CD4-positive, alpha-beta memory T cell (primary cell): ENCODE measurements around the gene UIMC1. TPM values are rescaled to one million over a fixed set of nuclear protein-coding genes. Genes with fewer than 3 reads are reported as not detected.

Experiments
- CTCF ChIA-PET: fragments of 350-600 bp; sonication (Branson Sonifier 250); formaldehyde crosslinking; loops from one replicate; lab custom pipeline; 2021; ENCODE audit warnings: inconsistent platforms; ENCODE audit not compliant: partially characterized antibody; lab: Charles Lee
- POLR2A ChIA-PET: fragments of 350-600 bp; sonication (Branson Sonifier 250); formaldehyde crosslinking; loops from one replicate; lab custom pipeline; 2021; ENCODE audit not compliant: partially characterized antibody; lab: Charles Lee
- DNase-seq, 5 donors: peaks; one replicate each; pipeline versions ENCODE4 v3.0.0 to v3.0.0-alpha.2; 2020 to 2022; ENCODE audit warnings: mixed read lengths in 1 of 5
- H3K27ac ChIP-seq: one replicate; pipeline ENCODE4 v1.7.0; 2013; ENCODE audit warnings: low read depth, low read length
- H3K27me3 ChIP-seq: 2 replicates; pipeline ENCODE4 v1.7.0; 2013; ENCODE audit warnings: mild to moderate bottlenecking, low read length, moderate library complexity; ENCODE audit not compliant: insufficient read depth
- H3K36me3 ChIP-seq: 2 replicates; pipeline ENCODE4 v1.7.0; 2013; ENCODE audit warnings: mild to moderate bottlenecking, low read length, moderate library complexity; ENCODE audit not compliant: insufficient read depth
- H3K4me1 ChIP-seq: 2 replicates; pipeline ENCODE4 v1.7.0; 2013; ENCODE audit warnings: mild to moderate bottlenecking, low read length, moderate library complexity; ENCODE audit not compliant: insufficient read depth
- H3K4me3 ChIP-seq, 2 donors: one replicate each; pipeline ENCODE4 v1.7.0; 2013; ENCODE audit warnings: low read length in 2 of 2, mild to moderate bottlenecking in 1 of 2
- H3K9me3 ChIP-seq, 2 donors: one replicate each; pipeline ENCODE4 v1.7.0; 2013; ENCODE audit warnings: low read length in 2 of 2, control low read depth in 1 of 2; ENCODE audit not compliant: control insufficient read depth in 1 of 2
- H3K27ac Mint-ChIP-seq, 7 donors: one replicate each; pipeline ENCODE4 v1.8.0; 2020 to 2021; ENCODE audit warnings: mixed read lengths in 7 of 7, mild to moderate bottlenecking in 6 of 7, inconsistent platforms in 3 of 7, moderate library complexity in 3 of 7
- H3K27me3 Mint-ChIP-seq, 2 donors: one replicate each; pipeline ENCODE4 v1.8.0; 2020 to 2021; ENCODE audit warnings: mixed read lengths in 2 of 2
- H3K36me3 Mint-ChIP-seq, 2 donors: one replicate each; pipeline ENCODE4 v1.8.0; 2020 to 2021; ENCODE audit warnings: mixed read lengths in 2 of 2, inconsistent platforms in 1 of 2, mild to moderate bottlenecking in 1 of 2
- H3K4me1 Mint-ChIP-seq, 4 donors: one replicate each; pipeline ENCODE4 v1.8.0; 2020 to 2021; ENCODE audit warnings: mixed read lengths in 4 of 4, mild to moderate bottlenecking in 1 of 4
- H3K4me3 Mint-ChIP-seq, 8 donors: one replicate each; pipeline ENCODE4 v1.8.0; 2020 to 2021; ENCODE audit warnings: mixed read lengths in 8 of 8, mild to moderate bottlenecking in 7 of 8, moderate library complexity in 6 of 8, inconsistent platforms in 3 of 8
- H3K9me3 Mint-ChIP-seq, 8 donors: one replicate each; pipeline ENCODE4 v1.8.0; 2020 to 2021; ENCODE audit warnings: mixed read lengths in 8 of 8, mild to moderate bottlenecking in 5 of 8, inconsistent platforms in 3 of 8, moderate library complexity in 1 of 8
- intact Hi-C: fragments of 100-400 bp; cut with micrococcal nuclease; formaldehyde crosslinking; loops from one replicate; pipeline ENCODE4 v1.15.1; 2023
- polyA plus RNA-seq, 2 donors: library from polyadenylated mRNA; unstranded; fragments of 300-500 nt; fragmentation: Illumina TruSeq; gene quantifications; one replicate each; pipeline ENCODE4 v1.2.3, GENCODE V29; 2021
- total RNA-seq, 2 experiments: library from RNA; stranded (reverse); gene quantifications; one replicate each; pipeline ENCODE4 v1.2.3, GENCODE V29; 2021

UIMC1 gene
- total and polyA plus RNA-seq, 4 experiments from 2014 or later: 16.7 to 61.7 (median 41.2) TPM

GRCh38 chr5:176952531-176953193, 53.9 kb downstream of the UIMC1 start:
- intact Hi-C loops: no loop called here
- peaks cover 52 to 60% of the 10 kb centered on the region in 2 donors for H3K36me3 Mint-ChIP-seq
- ChIA-PET CTCF (no interaction called here), POLR2A (no interaction called here)
- no peaks in the 10 kb centered on the region for H3K9me3 Mint-ChIP-seq
- Histone ChIP-seq H3K36me3 (peaks cover 23% of the 10 kb centered on the region), H3K27me3 (no peaks in the 10 kb centered on the region), H3K9me3 (no peaks in the 10 kb centered on the region), H3K4me1 (no peaks in the 10 kb centered on the region), H3K27ac (no peak overlapping the region), H3K4me3 (no peak overlapping the region)
- H3K27ac Mint-ChIP-seq: no peak overlapping the region
- H3K4me1 Mint-ChIP-seq: peaks cover 0 to 3% (median 1%) of the 10 kb centered on the region in 4 donors
- no peaks in the 10 kb centered on the region for H3K27me3 Mint-ChIP-seq
- DNase-seq: no peak
- no peak overlapping the region for H3K4me3 Mint-ChIP-seq

- CTCF ChIA-PET: interaction anchor here (1.0 kb wide), 1 partner anchor 288 kb away, joined by 3 read pairs; no protein-coding TSS in a partner anchor
- H3K27me3 ChIP-seq: no peaks in the 10 kb centered on the region
- H3K9me3 ChIP-seq: no peaks in the 10 kb centered on the region
- no peak overlapping the region for H3K4me3 ChIP-seq
- no peaks in the 10 kb centered on the region for H3K27me3 Mint-ChIP-seq
- H3K36me3 Mint-ChIP-seq: peaks cover 51 to 65% of the 10 kb centered on the region in 2 donors
- peaks cover 0 to 2% (median 0%) of the 10 kb centered on the region in 8 donors for H3K9me3 Mint-ChIP-seq
- H3K4me1 Mint-ChIP-seq: no peaks in the 10 kb centered on the region
- H3K4me3 Mint-ChIP-seq: no peak overlapping the region
- H3K36me3 ChIP-seq: peaks cover 13% of the 10 kb centered on the region
- POLR2A ChIA-PET: no interaction called here
- no peaks in the 10 kb centered on the region for H3K4me1 ChIP-seq
- intact Hi-C loops: no loop called here
- no peak for DNase-seq
- no peak overlapping the region for H3K27ac Mint-ChIP-seq
- H3K27ac ChIP-seq: no peak overlapping the region
These were observed 58.1 kb downstream of the UIMC1 start for GRCh38 chr5:176948458-176948857.

GRCh38 chr5:176947847-176948246, 58.7 kb downstream of the UIMC1 start:
- Mint-ChIP-seq H3K27ac (no peak overlapping the region), H3K4me3 (no peak overlapping the region), H3K4me1 (no peaks in the 10 kb centered on the region), H3K36me3 (peaks cover 54 to 67% of the 10 kb centered on the region in 2 donors), H3K9me3 (peaks cover 0 to 2% (median 0%) of the 10 kb centered on the region in 8 donors), H3K27me3 (no peaks in the 10 kb centered on the region)
- intact Hi-C loops: no loop called here
- ChIA-PET CTCF (interaction anchor here (0.6 to 1.0 kb wide), 2 partner anchors 22 to 287 kb away, joined by 3 to 4 read pairs; no protein-coding TSS in a partner anchor), POLR2A (no interaction called here)
- Histone ChIP-seq H3K4me3 (no peak overlapping the region), H3K27ac (no peak overlapping the region), H3K9me3 (no peaks in the 10 kb centered on the region), H3K27me3 (no peaks in the 10 kb centered on the region), H3K4me1 (no peaks in the 10 kb centered on the region), H3K36me3 (peaks cover 19% of the 10 kb centered on the region)
- no peak for DNase-seq

- Histone ChIP-seq H3K36me3 (peaks cover 16% of the 10 kb centered on the region), H3K27ac (no peak overlapping the region), H3K27me3 (no peaks in the 10 kb centered on the region), H3K4me1 (no peaks in the 10 kb centered on the region), H3K9me3 (no peaks in the 10 kb centered on the region), H3K4me3 (no peak overlapping the region)
- Mint-ChIP-seq H3K4me3 (no peak overlapping the region), H3K9me3 (peaks cover 0 to 2% (median 0%) of the 10 kb centered on the region in 8 donors), H3K27me3 (no peaks in the 10 kb centered on the region), H3K36me3 (peaks cover 37 to 71% of the 10 kb centered on the region in 2 donors), H3K4me1 (peaks cover 0 to under 1% (median 0%) of the 10 kb centered on the region in 4 donors), H3K27ac (peak overlapping the region in 1 of 7 donors; percentile 23)
- intact Hi-C loops: no loop called here
- ChIA-PET CTCF (no interaction called here), POLR2A (no interaction called here)
- DNase-seq: no peak
These were observed 62.3 kb downstream of the UIMC1 start for GRCh38 chr5:176944268-176944667.

- H3K36me3 ChIP-seq: peaks cover 16% of the 10 kb centered on the region
- no peaks in the 10 kb centered on the region for H3K9me3 ChIP-seq
- no peaks in the 10 kb centered on the region for H3K4me1 ChIP-seq
- H3K27me3 ChIP-seq: no peaks in the 10 kb centered on the region
- Mint-ChIP-seq H3K36me3 (peaks cover 36 to 70% of the 10 kb centered on the region in 2 donors), H3K9me3 (peaks cover 0 to 2% (median 0%) of the 10 kb centered on the region in 8 donors), H3K27me3 (no peaks in the 10 kb centered on the region), H3K4me1 (peaks cover 0 to 1% (median 0%) of the 10 kb centered on the region in 4 donors), H3K27ac (no peak overlapping the region), H3K4me3 (no peak overlapping the region)
- no peak overlapping the region for H3K27ac ChIP-seq
- ChIA-PET CTCF (no interaction called here), POLR2A (no interaction called here)
- intact Hi-C loops: no loop called here
- DNase-seq: no peak
- H3K4me3 ChIP-seq: no peak overlapping the region
These were observed 62.8 kb downstream of the UIMC1 start for GRCh38 chr5:176943816-176944215.

GRCh38 chr5:176941951-176942350, 64.6 kb downstream of the UIMC1 start:
- no peak for DNase-seq
- no peaks in the 10 kb centered on the region for H3K4me1 ChIP-seq
- Mint-ChIP-seq H3K4me1 (peaks cover 0 to 1% (median 0%) of the 10 kb centered on the region in 4 donors), H3K36me3 (peaks cover 27 to 66% of the 10 kb centered on the region in 2 donors), H3K9me3 (peaks cover 0 to 2% (median 0%) of the 10 kb centered on the region in 8 donors), H3K4me3 (no peak overlapping the region), H3K27ac (no peak overlapping the region), H3K27me3 (no peaks in the 10 kb centered on the region)
- no peak overlapping the region for H3K4me3 ChIP-seq
- CTCF ChIA-PET: interaction anchor here (0.7 kb wide), 1 partner anchor 145 kb away, joined by 4 read pairs; the partner anchor contains the start of gene FGFR4
- H3K9me3 ChIP-seq: no peaks in the 10 kb centered on the region
- intact Hi-C loops: no loop called here
- H3K36me3 ChIP-seq: peaks cover 19% of the 10 kb centered on the region
- no peak overlapping the region for H3K27ac ChIP-seq
- H3K27me3 ChIP-seq: no peaks in the 10 kb centered on the region
- POLR2A ChIA-PET: no interaction called here

GRCh38 chr5:176938472-176938871, 68.1 kb downstream of the UIMC1 start:
- H3K27ac Mint-ChIP-seq: peak overlapping the region in 1 of 7 donors; percentile 38
- H3K27me3 ChIP-seq: no peaks in the 10 kb centered on the region
- intact Hi-C loops: no loop called here
- no peaks in the 10 kb centered on the region for H3K27me3 Mint-ChIP-seq
- CTCF ChIA-PET: no interaction called here
- no peak overlapping the region for H3K4me3 Mint-ChIP-seq
- H3K4me1 Mint-ChIP-seq: peaks cover 0 to 9% (median 2%) of the 10 kb centered on the region in 4 donors
- H3K4me1 ChIP-seq: no peaks in the 10 kb centered on the region
- H3K27ac ChIP-seq: no peak overlapping the region
- no peaks in the 10 kb centered on the region for H3K9me3 ChIP-seq
- no peak for DNase-seq
- H3K4me3 ChIP-seq: no peak overlapping the region
- no peaks in the 10 kb centered on the region for H3K9me3 Mint-ChIP-seq
- peaks cover 7 to 53% of the 10 kb centered on the region in 2 donors for H3K36me3 Mint-ChIP-seq
- POLR2A ChIA-PET: no interaction called here
- peaks cover 14% of the 10 kb centered on the region for H3K36me3 ChIP-seq
